ENCODE data around the gene TPRX1.
"Not testable (repeated sequence)": the region's sequence is repeated elsewhere in the genome, so short reads cannot be mapped to it uniquely, and the experiment has no call there.

TPRX1 gene

GRCh38 chr19:47798904-47799266, 5.5 kb downstream of the TPRX1 start:
- Histone ChIP-seq H3K36me3 (ENCODE audit: insufficient read depth, low read length) (no peaks in the 10 kb centered on the region), H3K9me3 (replicated peaks; ENCODE audit: low read length) (no peaks in the 10 kb centered on the region)

GRCh38 chr19:47797996-47798903, 6.1 kb downstream of the TPRX1 start:
- Histone ChIP-seq H3K4me2 (ENCODE audit: low read length) (no peak overlapping the region), H3K4me1 (ENCODE audit: control insufficient read depth, insufficient read depth, low read length) (no peaks in the 10 kb centered on the region), H3K36me3 (ENCODE audit: insufficient read depth, low read length) (no peaks in the 10 kb centered on the region), H3K9me3 (replicated peaks; ENCODE audit: low read length) (no peaks in the 10 kb centered on the region), H3K4me3 (ENCODE audit: low read length) (no peak overlapping the region), H3K9ac (ENCODE audit: low read depth, low read length) (no peak overlapping the region), H3K27me3 (ENCODE audit: control insufficient read depth, insufficient read depth, low read length) (peaks cover 15% of the 10 kb centered on the region)

More at GRCh38 chr19:47798904-47799266, 5.5 kb downstream of the TPRX1 start:
- H3K9ac ChIP-seq (ENCODE audit: low read depth, low read length): no peak overlapping the region
- H3K4me1 ChIP-seq (ENCODE audit: control insufficient read depth, insufficient read depth, low read length): no peaks in the 10 kb centered on the region
- H3K27me3 ChIP-seq (ENCODE audit: control insufficient read depth, insufficient read depth, low read length): peaks cover 15% of the 10 kb centered on the region
- H3K4me2 ChIP-seq (ENCODE audit: low read length): no peak overlapping the region
- no peak overlapping the region for H3K4me3 ChIP-seq (ENCODE audit: low read length)

- no peaks in the 10 kb centered on the region for H3K9me3 ChIP-seq (replicated peaks; ENCODE audit: low read length)
- no peak overlapping the region for H3K4me3 ChIP-seq (ENCODE audit: low read length)
- no peak overlapping the region for H3K9ac ChIP-seq (ENCODE audit: low read depth, low read length)
- H3K36me3 ChIP-seq (ENCODE audit: insufficient read depth, low read length): no peaks in the 10 kb centered on the region
- H3K4me1 ChIP-seq (ENCODE audit: control insufficient read depth, insufficient read depth, low read length): no peaks in the 10 kb centered on the region
- no peak overlapping the region for H3K4me2 ChIP-seq (ENCODE audit: low read length)
- H3K27me3 ChIP-seq (ENCODE audit: control insufficient read depth, insufficient read depth, low read length): peaks cover 15% of the 10 kb centered on the region
Measured at GRCh38 chr19:47796785-47797184, 7.6 kb downstream of the TPRX1 start.

GRCh38 chr19:47794526-47794925, 9.8 kb downstream of the TPRX1 start:
- H3K4me3 ChIP-seq (ENCODE audit: low read length): no peak overlapping the region
- H3K36me3 ChIP-seq (ENCODE audit: insufficient read depth, low read length): no peaks in the 10 kb centered on the region
- no peaks in the 10 kb centered on the region for H3K9me3 ChIP-seq (replicated peaks; ENCODE audit: low read length)
- no peaks in the 10 kb centered on the region for H3K4me1 ChIP-seq (ENCODE audit: control insufficient read depth, insufficient read depth, low read length)
- no peak overlapping the region for H3K4me2 ChIP-seq (ENCODE audit: low read length)
- H3K27me3 ChIP-seq (ENCODE audit: control insufficient read depth, insufficient read depth, low read length): peaks cover 15% of the 10 kb centered on the region
- H3K9ac ChIP-seq (ENCODE audit: low read depth, low read length): no peak overlapping the region

GRCh38 chr19:47792616-47793015, 11.7 kb downstream of the TPRX1 start:
- H3K36me3 ChIP-seq (ENCODE audit: insufficient read depth, low read length): peaks cover 4% of the 10 kb centered on the region
- no peak overlapping the region for H3K4me2 ChIP-seq (ENCODE audit: low read length)
- no peaks in the 10 kb centered on the region for H3K27me3 ChIP-seq (ENCODE audit: control insufficient read depth, insufficient read depth, low read length)
- no peak overlapping the region for H3K4me3 ChIP-seq (ENCODE audit: low read length)
- no peak overlapping the region for H3K9ac ChIP-seq (ENCODE audit: low read depth, low read length)
- no peaks in the 10 kb centered on the region for H3K9me3 ChIP-seq (replicated peaks; ENCODE audit: low read length)
- no peaks in the 10 kb centered on the region for H3K4me1 ChIP-seq (ENCODE audit: control insufficient read depth, insufficient read depth, low read length)

GRCh38 chr19:47790398-47790814, 13.9 kb downstream of the TPRX1 start:
- H3K27me3 ChIP-seq (ENCODE audit: control insufficient read depth, insufficient read depth, low read length): no peaks in the 10 kb centered on the region
- H3K9me3 ChIP-seq (replicated peaks; ENCODE audit: low read length): no peaks in the 10 kb centered on the region
- H3K4me2 ChIP-seq (ENCODE audit: low read length): no peak overlapping the region
- H3K36me3 ChIP-seq (ENCODE audit: insufficient read depth, low read length): peaks cover 16% of the 10 kb centered on the region
- no peak overlapping the region for H3K9ac ChIP-seq (ENCODE audit: low read depth, low read length)
- no peak overlapping the region for H3K4me3 ChIP-seq (ENCODE audit: low read length)
- no peaks in the 10 kb centered on the region for H3K4me1 ChIP-seq (ENCODE audit: control insufficient read depth, insufficient read depth, low read length)

- not testable (repeated sequence) for H3K27me3 ChIP-seq (ENCODE audit: control insufficient read depth, insufficient read depth, low read length); H3K4me1 ChIP-seq (ENCODE audit: control insufficient read depth, insufficient read depth, low read length); H3K9me3 ChIP-seq (replicated peaks; ENCODE audit: low read length); H3K4me3 ChIP-seq (ENCODE audit: low read length); H3K4me2 ChIP-seq (ENCODE audit: low read length); H3K9ac ChIP-seq (ENCODE audit: low read depth, low read length)
- H3K36me3 ChIP-seq (ENCODE audit: insufficient read depth, low read length): peaks cover 19% of the 10 kb centered on the region
Measured at GRCh38 chr19:47789811-47790210, 14.5 kb downstream of the TPRX1 start.

- H3K4me2 ChIP-seq (ENCODE audit: low read length); H3K4me3 ChIP-seq (ENCODE audit: low read length); H3K9ac ChIP-seq (ENCODE audit: low read depth, low read length); H3K4me1 ChIP-seq (ENCODE audit: control insufficient read depth, insufficient read depth, low read length); H3K27me3 ChIP-seq (ENCODE audit: control insufficient read depth, insufficient read depth, low read length); H3K9me3 ChIP-seq (replicated peaks; ENCODE audit: low read length): not testable (repeated sequence)
- peaks cover 31% of the 10 kb centered on the region for H3K36me3 ChIP-seq (ENCODE audit: insufficient read depth, low read length)
Measured at GRCh38 chr19:47787307-47787706, 17.0 kb downstream of the TPRX1 start.

- Histone ChIP-seq H3K9me3 (replicated peaks; ENCODE audit: low read length) (no peaks in the 10 kb centered on the region), H3K4me2 (ENCODE audit: low read length) (no peak overlapping the region), H3K36me3 (ENCODE audit: insufficient read depth, low read length) (peaks cover 35% of the 10 kb centered on the region), H3K27me3 (ENCODE audit: control insufficient read depth, insufficient read depth, low read length) (no peaks in the 10 kb centered on the region), H3K9ac (ENCODE audit: low read depth, low read length) (no peak overlapping the region), H3K4me3 (ENCODE audit: low read length) (no peak overlapping the region), H3K4me1 (ENCODE audit: control insufficient read depth, insufficient read depth, low read length) (peaks cover 4% of the 10 kb centered on the region)
Measured at GRCh38 chr19:47786566-47786965, 17.8 kb downstream of the TPRX1 start.

GRCh38 chr19:47781590-47782262, 22.6 kb downstream of the TPRX1 start:
- H3K4me2 ChIP-seq (ENCODE audit: low read length): peak overlapping the region; percentile 10
- H3K4me1 ChIP-seq (ENCODE audit: control insufficient read depth, insufficient read depth, low read length): peaks cover 23% of the 10 kb centered on the region
- H3K4me3 ChIP-seq (ENCODE audit: low read length): no peak overlapping the region
- no peaks in the 10 kb centered on the region for H3K9me3 ChIP-seq (replicated peaks; ENCODE audit: low read length)
- H3K27me3 ChIP-seq (ENCODE audit: control insufficient read depth, insufficient read depth, low read length): no peaks in the 10 kb centered on the region
- H3K9ac ChIP-seq (ENCODE audit: low read depth, low read length): no peak overlapping the region
- H3K36me3 ChIP-seq (ENCODE audit: insufficient read depth, low read length): peaks cover 43% of the 10 kb centered on the region

- H3K4me2 ChIP-seq (ENCODE audit: low read length): peak overlapping the region; percentile 88
- H3K9me3 ChIP-seq (replicated peaks; ENCODE audit: low read length): no peaks in the 10 kb centered on the region
- peaks cover 28% of the 10 kb centered on the region for H3K36me3 ChIP-seq (ENCODE audit: insufficient read depth, low read length)
- peak overlapping the region; percentile 98 for H3K9ac ChIP-seq (ENCODE audit: low read depth, low read length)
- peaks cover 23% of the 10 kb centered on the region for H3K4me1 ChIP-seq (ENCODE audit: control insufficient read depth, insufficient read depth, low read length)
- peak overlapping the region; percentile 91 for H3K4me3 ChIP-seq (ENCODE audit: low read length)
- H3K27me3 ChIP-seq (ENCODE audit: control insufficient read depth, insufficient read depth, low read length): no peaks in the 10 kb centered on the region
Measured at GRCh38 chr19:47780215-47780551, 24.2 kb downstream of the TPRX1 start.
